CD4-positive, alpha-beta T cell treated with Interleukin-15 for 1 hour (primary cell): ENCODE data around the gene LRRC32.

Experiments
- DNase-seq: peaks from one replicate; pipeline ENCODE4 v3.0.0-alpha.2; 2020

LRRC32 gene

GRCh38 chr11:76676636-76677457, 6.3 kb upstream of the LRRC32 start:
- no peak for DNase-seq

- no peak for DNase-seq
Observed at GRCh38 chr11:76674517-76675400, 4.2 kb upstream of the LRRC32 start.

GRCh38 chr11:76673176-76674142, 2.9 kb upstream of the LRRC32 start:
- no peak for DNase-seq

- peak; percentile 89 for DNase-seq
Observed at GRCh38 chr11:76672431-76673175, 2.1 kb upstream of the LRRC32 start.

- no peak for DNase-seq
Observed at GRCh38 chr11:76671626-76672309, 1.2 kb upstream of the LRRC32 start.

- no peak for DNase-seq
Observed at GRCh38 chr11:76671237-76671592, 668 bp upstream of the LRRC32 start.

- peak; percentile 8 for DNase-seq
Observed at GRCh38 chr11:76669901-76670484, 554 bp downstream of the LRRC32 start.

GRCh38 chr11:76668362-76669155, 2.0 kb downstream of the LRRC32 start:
- peak; percentile 9 for DNase-seq

- DNase-seq, result no peak
Observed at GRCh38 chr11:76667856-76668255, 2.7 kb downstream of the LRRC32 start.

GRCh38 chr11:76667271-76667818, 3.2 kb downstream of the LRRC32 start:
- DNase-seq, result peak; percentile 16

GRCh38 chr11:76666830-76667229, 3.7 kb downstream of the LRRC32 start:
- no peak for DNase-seq

GRCh38 chr11:76666408-76666807, 4.1 kb downstream of the LRRC32 start:
- DNase-seq, result peak; percentile 44

- peak; percentile 9 for DNase-seq
Observed at GRCh38 chr11:76665921-76666351, 4.6 kb downstream of the LRRC32 start.

- no peak for DNase-seq
Observed at GRCh38 chr11:76665172-76665571, 5.4 kb downstream of the LRRC32 start.

GRCh38 chr11:76664578-76665061, 5.9 kb downstream of the LRRC32 start:
- peak; percentile 37 for DNase-seq

GRCh38 chr11:76663912-76664440, 6.6 kb downstream of the LRRC32 start:
- DNase-seq, result no peak

- DNase-seq, result no peak
Observed at GRCh38 chr11:76663486-76663810, 7.1 kb downstream of the LRRC32 start.

GRCh38 chr11:76662656-76663485, 7.7 kb downstream of the LRRC32 start:
- DNase-seq, result no peak
